Measurements from ENCODE around the gene MTCL1.

Gene MTCL1

DNA sequence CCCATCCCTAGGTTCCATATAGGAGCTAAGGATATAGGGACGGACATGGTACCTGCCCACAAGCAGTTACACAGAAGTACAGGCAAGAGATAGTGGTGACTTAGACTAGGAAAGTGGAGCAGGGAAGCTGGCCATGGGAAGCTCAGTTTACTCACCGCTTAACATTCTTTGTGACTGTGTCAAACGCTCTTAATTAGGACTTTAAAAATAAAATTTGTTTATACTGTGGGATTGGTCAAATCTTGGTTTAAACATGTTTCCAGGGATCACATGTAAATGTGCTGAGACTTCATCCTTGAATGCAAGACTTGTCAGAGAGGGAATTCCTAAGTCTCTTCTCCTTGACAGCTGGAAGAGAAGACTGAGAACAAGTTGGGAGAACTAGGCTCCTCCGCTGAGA is 107.3 kb downstream of the MTCL1 start:
- DNase-seq (ENCODE audit: low read depth): no peak

DNA sequence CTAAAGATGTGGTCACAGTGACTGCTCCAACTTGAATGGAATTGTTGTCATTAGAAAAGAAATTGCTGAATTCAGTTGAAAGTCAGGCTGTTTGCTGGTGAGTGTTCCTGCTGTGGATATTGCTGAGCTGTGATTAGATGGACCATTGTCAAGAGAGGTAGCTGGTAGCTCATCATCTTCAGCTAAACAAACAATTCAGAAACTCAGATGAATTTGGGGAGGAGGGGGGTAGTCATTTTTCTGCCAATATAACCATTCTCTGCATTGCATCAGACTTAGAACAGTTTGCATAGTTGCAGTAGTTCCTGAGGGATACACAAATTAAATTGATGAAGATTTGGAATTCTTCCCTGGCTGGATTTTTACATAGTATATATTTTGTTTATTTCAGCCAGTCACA is 108.3 kb downstream of the MTCL1 start:
- DNase-seq (ENCODE audit: low read depth): no peak

DNA sequence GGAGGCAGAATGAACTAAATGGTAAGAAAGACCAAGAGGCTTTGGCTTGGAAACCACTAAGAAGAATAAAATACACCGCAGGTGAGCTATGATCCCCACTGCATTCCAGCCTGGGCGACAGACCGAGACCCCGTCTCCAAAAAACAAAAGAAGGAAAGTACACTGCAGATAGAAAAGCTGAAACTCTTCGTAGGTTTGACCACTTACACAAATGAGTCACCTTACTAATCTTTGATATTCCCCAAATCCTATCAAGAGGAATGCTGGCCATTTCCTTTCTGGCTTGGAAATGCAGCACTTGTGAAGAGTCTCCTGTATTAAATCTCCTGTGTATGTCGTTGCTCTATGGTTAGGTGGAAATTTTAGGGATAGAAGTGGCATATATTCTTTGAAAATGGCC is 108.8 kb downstream of the MTCL1 start:
- no peak for DNase-seq (ENCODE audit: low read depth)

DNA sequence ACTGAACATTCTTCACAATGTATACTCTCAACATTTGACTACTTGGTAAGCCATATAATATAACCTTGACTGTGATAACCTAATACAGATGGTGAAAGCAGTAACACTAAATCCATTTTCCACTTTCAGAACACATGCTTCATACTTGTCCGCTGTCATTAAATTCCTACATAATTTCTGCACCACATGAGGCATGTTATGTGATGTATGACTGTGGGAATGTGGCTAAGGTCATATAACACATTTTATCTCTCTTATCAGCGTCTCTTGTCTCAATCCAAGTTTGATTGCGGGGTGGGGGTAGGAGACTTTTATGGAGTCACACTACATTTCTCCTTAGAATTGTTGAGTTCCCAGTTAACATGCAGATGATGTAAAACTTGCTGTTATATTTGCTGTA is 110.9 kb downstream of the MTCL1 start:
- no peak for DNase-seq (ENCODE audit: low read depth)

DNA sequence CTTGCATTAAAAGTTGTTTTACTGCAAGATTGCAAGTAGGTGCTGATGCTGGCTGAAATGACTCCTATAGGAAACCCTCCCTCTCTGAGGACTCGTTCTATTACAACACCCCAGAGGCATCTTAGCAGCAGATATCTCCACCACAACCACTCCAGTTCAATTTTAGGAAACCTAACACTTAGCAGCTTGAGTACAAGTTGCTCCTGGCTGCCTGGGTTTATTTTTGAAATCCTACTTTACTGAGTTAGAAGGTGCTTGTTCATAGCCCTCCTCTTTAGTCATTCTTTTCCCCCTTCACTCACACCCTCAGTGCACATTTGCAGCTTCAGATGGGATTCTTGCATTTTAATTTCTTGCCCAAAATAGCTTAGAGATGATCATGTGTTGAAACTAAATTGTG is 111.5 kb downstream of the MTCL1 start:
- DNase-seq (ENCODE audit: low read depth): no peak

DNA sequence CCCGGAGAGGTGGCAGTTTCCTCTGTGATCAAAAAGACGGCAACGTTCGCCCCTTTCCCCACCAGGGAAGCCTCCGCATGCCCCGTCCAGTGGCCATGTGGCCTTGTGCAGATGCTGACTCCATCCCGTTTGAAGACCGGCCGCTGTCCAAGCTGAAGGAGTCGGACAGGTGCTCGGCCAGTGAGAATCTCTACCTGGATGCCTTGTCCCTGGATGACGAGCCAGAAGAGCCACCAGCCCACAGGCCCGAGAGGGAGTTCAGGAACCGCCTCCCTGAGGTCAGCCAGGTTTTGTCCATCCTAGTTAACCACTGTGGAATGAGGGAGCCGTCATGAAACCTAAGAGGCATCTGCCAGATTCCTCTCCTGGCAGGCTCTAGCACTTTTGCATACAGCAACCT is 113.6 kb downstream of the MTCL1 start:
- no peak for DNase-seq (ENCODE audit: low read depth)

DNA sequence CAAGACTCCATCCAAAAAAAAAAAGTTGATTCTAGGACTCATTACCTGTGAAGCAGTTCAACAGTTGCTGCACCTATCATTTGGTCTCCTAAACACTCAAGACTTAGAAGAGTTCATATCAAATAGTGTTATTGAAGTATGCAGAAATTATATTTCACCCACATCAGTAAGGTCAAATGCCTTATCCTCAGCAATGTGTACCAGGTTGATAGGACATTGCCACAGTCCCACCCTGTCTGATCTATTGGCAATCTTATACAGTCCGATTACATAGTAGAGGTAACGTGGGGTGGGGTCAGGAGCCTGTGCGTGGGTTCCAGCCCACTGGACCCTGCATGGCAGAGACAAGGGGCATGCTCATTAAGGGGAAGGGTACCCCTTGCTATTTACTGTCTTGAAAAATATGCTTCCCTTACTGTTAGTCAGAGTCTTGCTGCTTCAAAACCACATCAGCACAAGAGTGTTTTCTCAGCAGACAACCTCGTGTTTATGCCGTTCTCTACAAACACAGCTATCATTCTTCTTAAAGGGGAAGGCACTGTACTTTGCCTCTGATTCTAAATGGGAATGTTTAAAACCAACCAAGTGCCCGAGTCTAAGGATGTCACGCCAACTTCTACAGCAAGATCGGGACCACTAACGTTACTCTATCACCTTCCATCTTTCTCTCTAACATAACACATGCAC is 115.2 kb downstream of the MTCL1 start:
- DNase-seq (ENCODE audit: low read depth): no peak

DNA sequence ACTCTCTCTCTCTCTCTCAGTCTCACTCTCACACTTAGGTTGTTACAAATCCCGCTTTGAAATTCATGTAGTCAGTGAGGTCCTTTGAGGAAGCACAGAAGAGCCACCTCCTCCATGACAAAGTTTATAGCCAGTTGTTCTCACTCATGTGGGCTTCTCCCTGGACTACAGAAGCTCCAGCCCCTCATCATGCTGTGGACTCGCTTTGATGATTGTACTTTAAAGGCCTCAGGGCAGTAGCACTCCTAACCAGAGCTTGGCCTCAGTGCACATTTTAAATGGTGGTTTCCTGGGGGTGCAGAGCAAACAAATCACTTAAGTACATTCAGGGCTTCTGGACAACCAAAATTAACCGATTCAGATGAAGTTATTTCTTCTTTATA is 115.7 kb downstream of the MTCL1 start:
- DNase-seq (ENCODE audit: low read depth): no peak

DNA sequence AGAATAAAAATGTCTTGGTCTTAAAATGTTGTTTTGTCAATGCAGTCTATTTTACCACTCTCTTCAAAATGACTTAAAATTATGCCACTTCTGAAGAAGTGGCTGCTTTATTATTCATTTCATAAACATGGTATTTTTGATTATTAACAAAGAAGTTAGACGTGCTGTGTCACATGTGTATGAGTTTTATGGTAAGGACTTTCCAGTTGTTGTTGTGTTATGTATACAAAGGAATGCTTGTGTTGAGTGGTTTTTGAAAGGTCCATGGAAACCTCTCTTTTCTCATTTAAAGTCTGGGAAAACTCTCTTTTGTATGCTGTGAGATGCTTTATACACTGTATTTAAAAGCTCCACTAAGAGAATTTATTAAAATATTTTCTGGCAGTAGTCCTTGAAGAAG is 116.2 kb downstream of the MTCL1 start:
- DNase-seq (ENCODE audit: low read depth): no peak

DNA sequence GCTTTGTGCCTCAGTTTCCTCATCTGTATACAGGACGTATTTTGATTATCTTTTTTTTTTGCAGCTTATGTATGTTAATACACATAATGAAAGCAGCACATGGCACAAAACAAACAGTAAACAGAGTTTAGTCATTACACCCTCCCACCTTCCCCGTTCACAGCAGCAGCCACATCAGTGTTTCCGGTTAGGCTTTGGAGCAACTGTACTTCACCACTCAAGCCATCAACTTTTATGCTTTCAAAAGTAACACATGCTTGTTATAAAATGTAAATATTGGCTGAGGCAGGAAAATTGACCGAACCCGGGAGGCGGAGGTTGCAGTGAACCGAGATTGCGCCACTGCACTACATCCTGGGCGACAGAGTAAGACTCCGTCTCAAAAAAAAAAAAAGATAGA is 117.3 kb downstream of the MTCL1 start:
- no peak for DNase-seq (ENCODE audit: low read depth)

DNA sequence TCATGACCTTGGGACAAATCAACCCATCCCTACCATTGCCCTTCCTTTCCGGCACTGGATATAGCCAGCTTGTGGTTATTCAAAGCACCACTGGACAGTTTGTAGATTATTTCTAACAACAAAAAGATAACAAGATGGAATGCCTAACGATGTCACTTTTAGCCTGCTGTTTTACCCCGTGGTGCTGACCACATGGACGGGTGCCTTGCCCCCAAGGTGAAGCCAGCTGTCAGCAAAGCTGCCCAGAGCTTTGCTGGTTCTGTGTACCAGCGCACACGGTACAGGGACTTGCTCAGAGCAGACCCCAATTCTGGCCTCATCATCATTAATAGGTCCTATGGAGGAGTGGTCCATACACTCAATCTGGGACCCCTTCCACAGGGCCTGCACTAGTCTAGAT is 118.2 kb downstream of the MTCL1 start:
- DNase-seq (ENCODE audit: low read depth): no peak

DNA sequence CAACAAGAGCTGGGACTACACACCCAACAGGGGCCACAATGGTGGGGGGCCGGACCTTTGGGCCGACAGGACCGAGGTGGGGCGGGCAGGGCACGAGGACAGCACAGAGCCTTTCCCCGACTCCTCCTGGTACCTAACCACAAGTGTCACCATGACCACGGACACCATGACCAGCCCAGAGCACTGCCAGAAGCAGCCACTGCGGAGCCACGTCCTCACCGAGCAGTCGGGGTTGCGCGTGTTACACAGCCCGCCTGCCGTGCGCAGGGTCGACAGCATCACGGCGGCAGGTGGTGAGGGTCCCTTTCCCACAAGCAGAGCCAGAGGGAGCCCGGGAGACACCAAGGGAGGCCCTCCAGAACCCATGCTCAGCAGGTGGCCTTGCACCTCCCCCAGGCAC is 119.5 kb downstream of the MTCL1 start:
- no peak for DNase-seq (ENCODE audit: low read depth)

DNA sequence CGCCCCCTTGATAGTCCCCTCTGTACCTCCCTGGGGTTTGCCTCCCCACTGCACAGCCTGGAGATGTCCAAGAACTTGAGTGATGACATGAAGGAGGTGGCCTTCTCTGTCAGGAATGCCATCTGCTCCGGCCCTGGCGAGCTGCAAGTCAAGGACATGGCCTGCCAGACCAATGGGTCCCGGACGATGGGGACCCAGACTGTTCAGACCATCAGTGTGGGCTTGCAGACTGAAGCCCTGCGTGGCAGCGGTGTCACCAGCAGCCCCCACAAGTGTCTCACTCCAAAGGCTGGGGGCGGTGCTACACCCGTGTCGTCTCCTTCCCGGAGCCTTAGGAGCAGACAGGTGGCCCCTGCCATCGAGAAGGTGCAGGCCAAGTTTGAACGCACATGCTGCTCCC is 119.9 kb downstream of the MTCL1 start:
- no peak for DNase-seq (ENCODE audit: low read depth)

DNA sequence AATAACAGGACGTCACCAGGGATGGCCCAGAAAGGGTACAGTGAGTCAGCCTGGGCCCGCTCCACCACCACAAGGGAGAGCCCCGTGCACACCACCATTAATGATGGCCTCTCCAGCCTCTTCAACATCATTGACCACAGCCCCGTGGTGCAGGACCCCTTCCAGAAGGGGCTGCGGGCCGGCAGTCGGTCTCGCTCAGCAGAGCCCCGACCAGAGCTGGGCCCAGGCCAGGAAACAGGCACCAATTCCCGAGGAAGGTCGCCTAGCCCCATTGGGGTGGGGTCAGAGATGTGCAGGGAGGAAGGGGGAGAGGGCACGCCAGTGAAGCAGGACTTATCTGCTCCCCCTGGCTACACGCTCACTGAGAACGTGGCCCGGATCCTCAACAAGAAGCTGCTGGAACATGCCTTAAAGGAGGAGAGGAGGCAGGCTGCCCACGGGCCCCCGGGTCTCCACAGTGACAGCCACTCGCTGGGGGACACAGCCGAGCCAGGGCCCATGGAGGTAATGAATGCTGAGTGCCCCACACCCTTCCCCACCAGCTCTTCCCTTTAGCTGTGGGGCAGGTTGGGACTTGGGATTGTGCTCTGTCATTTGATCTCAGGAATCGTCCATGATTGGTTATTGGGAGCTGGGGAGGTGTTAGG is 120.5 kb downstream of the MTCL1 start:
- no peak for DNase-seq (ENCODE audit: low read depth)

DNA sequence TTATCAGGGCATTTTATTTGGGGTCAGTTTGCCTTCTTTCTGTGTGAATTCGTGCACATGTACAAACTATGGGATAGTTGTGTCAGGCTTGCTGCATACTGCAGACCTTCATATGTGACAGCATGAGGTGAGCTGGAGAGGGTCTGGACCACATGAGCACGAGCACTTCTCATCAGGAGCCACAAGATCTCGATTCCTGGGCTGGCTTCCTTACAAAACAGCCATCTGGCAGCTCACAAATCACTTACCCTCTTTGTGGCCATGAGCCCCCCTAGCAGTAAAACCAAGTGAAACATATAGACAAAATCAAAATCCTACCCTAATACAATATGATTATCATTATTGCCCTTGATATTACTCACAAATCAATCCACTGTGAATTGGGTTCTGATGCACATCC is 121.2 kb downstream of the MTCL1 start:
- no peak for DNase-seq (ENCODE audit: low read depth)

DNA sequence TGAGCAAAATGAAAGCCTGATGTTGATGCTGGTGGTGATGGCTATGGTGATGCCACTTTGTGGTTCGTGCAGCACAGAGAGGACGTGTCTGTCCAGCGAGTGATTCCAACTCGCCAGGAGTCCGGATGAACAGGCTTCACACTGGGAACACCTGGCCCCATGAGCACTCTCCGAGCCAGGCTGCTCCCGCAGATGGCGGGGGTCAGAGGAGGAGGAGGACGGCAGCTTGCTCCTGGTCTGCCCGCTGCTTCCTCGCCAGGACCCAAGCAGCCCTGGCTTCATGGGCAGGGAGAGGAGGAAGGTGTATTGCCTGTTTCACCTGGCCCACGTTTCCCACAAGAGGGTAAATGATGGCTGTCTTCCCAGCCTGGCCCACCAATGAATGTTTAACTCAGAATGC is 121.6 kb downstream of the MTCL1 start:
- no peak for DNase-seq (ENCODE audit: low read depth)

DNA sequence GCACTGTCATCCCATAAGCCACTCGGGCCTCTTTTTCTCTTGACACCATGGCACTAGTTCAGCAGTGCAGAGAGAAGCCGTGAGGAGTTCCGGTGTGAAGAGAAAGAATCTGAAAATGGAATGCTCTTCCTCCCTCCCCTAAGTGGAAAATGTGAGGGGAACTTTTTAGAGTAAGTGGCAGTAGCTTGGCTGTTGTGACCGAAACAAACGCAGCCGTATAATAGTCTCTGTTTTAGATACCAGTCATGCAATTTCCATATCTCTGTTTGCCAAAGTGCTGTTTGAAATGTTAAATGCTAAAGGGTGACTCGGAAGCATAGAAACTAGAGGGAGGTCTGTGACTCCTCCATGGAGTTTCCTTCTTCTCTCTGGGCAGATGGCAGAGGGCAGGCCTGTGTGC is 122.9 kb downstream of the MTCL1 start:
- DNase-seq (ENCODE audit: low read depth): no peak

DNA sequence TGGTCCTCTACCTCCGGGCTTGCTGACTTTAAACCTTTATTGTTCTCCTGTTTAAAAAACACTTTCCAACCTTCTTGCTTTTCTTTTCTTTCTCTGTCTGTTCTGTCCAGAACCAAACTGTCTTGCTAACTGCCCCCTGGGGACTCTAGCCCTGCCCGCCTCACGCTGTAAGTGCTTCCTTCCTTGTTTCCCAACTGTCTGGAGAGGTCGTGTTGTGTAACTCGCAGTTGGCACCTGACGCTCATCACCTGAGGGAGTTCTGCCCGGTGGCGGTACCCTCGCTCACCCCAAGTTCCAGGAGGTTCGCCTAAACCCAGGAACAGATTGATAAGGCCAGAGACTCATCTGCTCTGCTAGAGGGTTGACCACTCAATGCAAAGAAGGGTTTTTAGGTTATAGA is 123.4 kb downstream of the MTCL1 start:
- no peak for DNase-seq (ENCODE audit: low read depth)

DNA sequence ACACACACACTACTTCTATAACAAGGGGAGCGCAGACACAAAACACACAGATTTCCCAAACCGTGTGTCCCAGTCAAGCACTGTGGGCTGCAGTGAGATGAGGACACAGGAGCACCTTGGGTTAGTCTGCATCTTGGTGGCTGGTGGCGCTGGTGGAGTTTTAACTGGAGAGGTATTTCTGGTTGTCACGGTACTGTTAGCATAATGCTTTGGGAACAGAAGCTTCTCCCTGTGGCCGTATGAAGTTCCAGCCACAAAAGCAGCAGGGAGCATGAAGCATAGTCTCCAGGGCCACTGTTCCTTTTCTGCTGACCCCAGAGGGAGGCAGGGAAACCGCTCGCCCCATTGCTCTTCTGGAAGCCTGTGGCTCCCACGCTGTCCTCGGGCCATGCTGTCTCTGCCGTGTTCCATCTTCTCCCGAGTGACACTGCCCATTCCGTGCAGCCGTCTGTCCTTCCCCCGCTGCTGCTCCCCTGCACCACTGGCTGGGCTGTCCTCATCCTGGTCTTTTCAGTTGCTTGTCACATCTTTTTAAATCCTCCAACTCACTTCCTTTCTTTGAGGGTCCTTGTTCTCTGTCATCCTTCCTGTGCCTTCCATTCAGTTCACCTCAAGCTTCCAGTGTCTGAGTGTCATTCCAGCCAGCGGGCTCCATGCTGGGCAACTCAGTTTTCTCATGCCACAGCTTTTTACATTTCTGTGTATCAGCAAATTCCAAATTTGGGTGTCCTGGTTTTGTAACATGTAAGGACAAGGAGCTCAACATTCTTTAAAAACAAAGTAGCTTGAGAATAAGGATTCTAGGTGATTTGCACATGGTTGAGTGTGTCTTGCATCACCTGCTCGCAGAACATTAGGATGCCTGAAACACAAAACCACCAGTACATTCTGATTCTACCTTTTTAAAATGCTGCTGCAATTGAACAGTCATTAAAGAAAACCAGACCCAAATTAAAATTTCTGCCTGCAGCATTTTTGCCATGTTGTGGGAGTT is 125.0 kb downstream of the MTCL1 start:
- no peak for DNase-seq (ENCODE audit: low read depth)

DNA sequence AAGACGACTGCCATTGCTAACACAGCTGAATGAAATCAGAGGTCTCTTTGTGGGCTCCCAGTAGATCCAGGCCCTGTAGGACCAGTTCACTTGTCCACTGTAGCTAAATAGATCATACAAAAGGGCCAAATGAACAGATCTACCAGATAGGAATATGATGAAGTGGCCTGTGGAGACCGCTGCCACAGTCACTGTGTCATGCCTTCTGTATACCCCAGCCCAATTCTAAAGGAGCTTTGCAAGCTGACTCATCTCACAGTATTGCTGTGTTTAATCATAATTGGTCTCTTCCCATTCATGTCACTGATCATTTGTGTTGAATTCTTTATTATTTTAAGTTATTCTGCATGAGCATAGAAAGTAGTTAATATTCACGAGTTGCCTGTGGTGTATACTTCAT is 125.8 kb downstream of the MTCL1 start:
- DNase-seq (ENCODE audit: low read depth): no peak

DNA sequence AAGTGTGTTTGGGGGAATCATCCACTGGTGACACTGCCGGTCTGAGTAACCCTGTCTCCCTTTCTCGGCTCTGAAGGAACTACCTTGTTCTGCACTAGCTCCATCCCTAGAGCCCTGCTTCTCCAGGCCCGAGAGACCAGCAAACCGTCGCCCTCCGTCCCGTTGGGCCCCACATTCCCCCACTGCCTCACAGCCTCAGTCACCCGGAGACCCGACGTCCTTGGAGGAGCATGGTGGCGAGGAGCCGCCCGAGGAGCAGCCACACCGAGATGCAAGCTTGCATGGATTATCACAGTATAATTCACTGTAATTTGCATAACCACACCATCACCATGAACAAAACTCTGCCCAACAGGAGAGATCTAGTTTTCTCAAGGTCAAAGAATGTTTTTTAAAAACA is 126.2 kb downstream of the MTCL1 start:
- no peak for DNase-seq (ENCODE audit: low read depth)

DNA sequence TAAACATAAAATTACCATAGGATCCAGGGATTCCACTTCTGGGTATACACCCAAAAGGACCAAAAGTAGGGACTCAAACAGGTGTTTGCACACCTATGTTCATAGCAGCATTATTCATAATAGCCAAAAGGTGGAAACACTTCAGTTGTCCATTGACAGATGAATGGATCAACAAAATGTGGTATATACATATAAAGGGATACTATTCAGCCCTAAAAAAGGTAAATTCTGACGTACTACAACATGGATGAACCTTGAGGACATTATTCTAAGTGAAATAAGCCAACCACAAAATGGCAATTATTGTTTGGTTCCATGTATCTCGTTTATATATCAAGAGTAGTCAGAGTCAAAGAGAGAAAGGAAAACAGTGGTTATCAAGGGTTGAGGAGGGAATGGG is 128.1 kb downstream of the MTCL1 start:
- DNase-seq (ENCODE audit: low read depth): no peak

DNA sequence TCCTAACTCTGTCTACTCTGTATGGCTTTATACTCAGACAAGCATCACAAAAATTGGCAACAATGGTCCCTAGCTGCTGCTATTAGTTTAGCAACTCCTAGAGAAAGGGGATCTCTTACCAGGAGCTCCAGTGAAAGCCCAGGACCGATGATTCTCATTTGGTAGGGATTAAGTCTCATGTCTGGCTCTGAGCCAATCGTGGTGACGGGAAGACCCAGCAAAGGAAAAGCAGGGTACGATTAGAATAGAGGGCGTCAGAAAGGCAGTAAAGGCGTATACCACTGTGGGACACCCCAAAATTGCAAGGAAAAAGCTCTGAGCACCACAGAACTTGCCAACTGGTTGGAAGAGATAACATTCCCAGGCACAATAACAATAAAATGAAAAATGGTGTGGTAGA is 129.5 kb downstream of the MTCL1 start:
- DNase-seq (ENCODE audit: low read depth): no peak

Data from stimulated activated CD8-positive, alpha-beta memory T cell treated with anti-CD3 and anti-CD28 coated beads, Interleukin-12 subunit alpha, Interleukin-12 subunit beta, amount 100 ng/mL, for 4 hours (primary cell).